ENCODE results near the gene YKT6. TPM values are rescaled to one million over a fixed set of nuclear protein-coding genes. Genes with fewer than 3 reads are reported as not detected.

The YKT6 gene
- total RNA-seq, 4 donors from 2014 or later: 46.6 to 80.1 (median 68.0) TPM

DNA sequence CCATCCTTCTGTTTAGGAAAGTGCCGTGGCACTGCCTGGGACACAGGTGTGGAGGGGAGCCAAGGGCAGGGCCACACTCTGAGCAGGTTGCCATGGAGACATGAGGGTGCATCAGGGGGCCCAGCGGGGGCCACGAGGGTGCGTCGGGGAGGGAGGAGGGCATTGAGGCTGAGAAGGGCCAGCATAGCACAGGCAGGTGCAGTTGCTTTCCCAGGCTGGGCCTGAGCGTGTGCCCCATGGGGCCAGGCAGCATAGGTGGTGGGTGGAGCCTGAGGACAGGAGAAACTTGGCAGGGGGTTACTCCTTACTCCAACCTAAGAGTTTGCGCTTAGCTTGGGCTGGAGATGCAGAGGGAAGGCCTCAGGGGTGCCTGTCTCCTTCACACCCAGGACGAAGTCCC lies 15.2 kb downstream of the YKT6 start:
- no peak overlapping the region for H3K27ac ChIP-seq
- in situ Hi-C loops (cut with MboI; ENCODE audit: low pct_ligation_motif_present in 1 of 4, low pct_unique_long_range_greater_than_20kb in 1 of 4, low sequenced_read_pairs in 3 of 4): no loop called here

GRCh38 chr7:44216521-44217222 lies 15.9 kb downstream of the YKT6 start:
- Histone ChIP-seq H3K4me3 (no peak overlapping the region), H3K4me1 (no peaks in the 10 kb centered on the region), H3K36me3 (peaks cover 0 to 11% (median 4%) of the 10 kb centered on the region in 4 donors), H3K27ac (no peak overlapping the region), H3K9me3 (no peaks in the 10 kb centered on the region), H3K27me3 (no peaks in the 10 kb centered on the region)
- TF ChIP-seq POLR2A (IDR thresholded peaks at IDR 0.05) (no peak), POLR2AphosphoS5 (IDR thresholded peaks at IDR 0.05) (no peak), EP300 (IDR thresholded peaks at IDR 0.05; ENCODE audit: low read depth) (no peak)
- TF ChIP-seq, protein P1, sequence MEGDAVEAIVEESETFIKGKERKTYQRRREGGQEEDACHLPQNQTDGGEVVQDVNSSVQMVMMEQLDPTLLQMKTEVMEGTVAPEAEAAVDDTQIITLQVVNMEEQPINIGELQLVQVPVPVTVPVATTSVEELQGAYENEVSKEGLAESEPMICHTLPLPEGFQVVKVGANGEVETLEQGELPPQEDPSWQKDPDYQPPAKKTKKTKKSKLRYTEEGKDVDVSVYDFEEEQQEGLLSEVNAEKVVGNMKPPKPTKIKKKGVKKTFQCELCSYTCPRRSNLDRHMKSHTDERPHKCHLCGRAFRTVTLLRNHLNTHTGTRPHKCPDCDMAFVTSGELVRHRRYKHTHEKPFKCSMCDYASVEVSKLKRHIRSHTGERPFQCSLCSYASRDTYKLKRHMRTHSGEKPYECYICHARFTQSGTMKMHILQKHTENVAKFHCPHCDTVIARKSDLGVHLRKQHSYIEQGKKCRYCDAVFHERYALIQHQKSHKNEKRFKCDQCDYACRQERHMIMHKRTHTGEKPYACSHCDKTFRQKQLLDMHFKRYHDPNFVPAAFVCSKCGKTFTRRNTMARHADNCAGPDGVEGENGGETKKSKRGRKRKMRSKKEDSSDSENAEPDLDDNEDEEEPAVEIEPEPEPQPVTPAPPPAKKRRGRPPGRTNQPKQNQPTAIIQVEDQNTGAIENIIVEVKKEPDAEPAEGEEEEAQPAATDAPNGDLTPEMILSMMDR (IDR thresholded peaks at IDR 0.05): no peak
- intact Hi-C loops (cut with DNase I; ENCODE audit: low total_unique reads): no loop called here
- in situ Hi-C loops (cut with MboI; ENCODE audit: low pct_ligation_motif_present in 1 of 4, low pct_unique_long_range_greater_than_20kb in 1 of 4, low sequenced_read_pairs in 3 of 4): no loop called here
- 79% methylated on average over 11 of the region's 13 CpGs; no CpG with 5 or more reads in 1 of the 2 donors for WGBS, 2 donors (ENCODE audit: low coverage in 1 of 2)
- no peak for DNase-seq

More for the DNA sequence above, 15.2 kb downstream of the YKT6 start:
- no peaks in the 10 kb centered on the region for H3K9me3 ChIP-seq
- TF ChIP-seq, protein P1 (IDR thresholded peaks at IDR 0.05): no peak
- TF ChIP-seq POLR2AphosphoS5 (IDR thresholded peaks at IDR 0.05) (no peak), POLR2A (IDR thresholded peaks at IDR 0.05) (no peak), EP300 (IDR thresholded peaks at IDR 0.05; ENCODE audit: low read depth) (no peak)
- no peak overlapping the region for H3K4me3 ChIP-seq
- no peaks in the 10 kb centered on the region for H3K4me1 ChIP-seq
- intact Hi-C loops (cut with DNase I; ENCODE audit: low total_unique reads): no loop called here
- peaks cover 0 to 18% (median 7%) of the 10 kb centered on the region in 4 donors for H3K36me3 ChIP-seq
- no peaks in the 10 kb centered on the region for H3K27me3 ChIP-seq
- 50 to 60% methylated on average over 1 to 8 of the region's 8 CpGs for WGBS, 2 donors (ENCODE audit: low coverage in 1 of 2)
- no peak for DNase-seq

GRCh38 chr7:44217223-44217714 lies 16.5 kb downstream of the YKT6 start:
- in situ Hi-C loops (cut with MboI; ENCODE audit: low pct_ligation_motif_present in 1 of 4, low pct_unique_long_range_greater_than_20kb in 1 of 4, low sequenced_read_pairs in 3 of 4): no loop called here
- WGBS, 2 donors (ENCODE audit: low coverage in 1 of 2): 86 to 88% methylated on average over 9 to 19 of the region's 19 CpGs
- no peak overlapping the region for H3K4me3 ChIP-seq
- no peaks in the 10 kb centered on the region for H3K9me3 ChIP-seq
- H3K27me3 ChIP-seq: no peaks in the 10 kb centered on the region
- DNase-seq: no peak
- intact Hi-C loops (cut with DNase I; ENCODE audit: low total_unique reads): no loop called here
- peaks cover 0 to 7% (median 3%) of the 10 kb centered on the region in 4 donors for H3K36me3 ChIP-seq
- TF ChIP-seq EP300 (IDR thresholded peaks at IDR 0.05; ENCODE audit: low read depth) (no peak), POLR2A (IDR thresholded peaks at IDR 0.05) (no peak), POLR2AphosphoS5 (IDR thresholded peaks at IDR 0.05) (no peak)
- TF ChIP-seq, protein P1 (IDR thresholded peaks at IDR 0.05): no peak
- H3K4me1 ChIP-seq: no peaks in the 10 kb centered on the region
- no peak overlapping the region for H3K27ac ChIP-seq

GRCh38 chr7:44217852-44218402 lies 17.1 kb downstream of the YKT6 start:
- intact Hi-C loops (cut with DNase I; ENCODE audit: low total_unique reads) (no loop called here), in situ Hi-C loops (cut with MboI; ENCODE audit: low pct_ligation_motif_present in 1 of 4, low pct_unique_long_range_greater_than_20kb in 1 of 4, low sequenced_read_pairs in 3 of 4) (no loop called here)
- no peaks in the 10 kb centered on the region for H3K9me3 ChIP-seq
- TF ChIP-seq POLR2AphosphoS5 (IDR thresholded peaks at IDR 0.05): no peak
- no peak for TF ChIP-seq EP300 (IDR thresholded peaks at IDR 0.05; ENCODE audit: low read depth)
- TF ChIP-seq, protein P1 (IDR thresholded peaks at IDR 0.05): no peak
- no peak for TF ChIP-seq POLR2A (IDR thresholded peaks at IDR 0.05)
- no peaks in the 10 kb centered on the region for H3K27me3 ChIP-seq
- 76 to 78% methylated on average over 5 to 17 of the region's 17 CpGs for WGBS, 2 donors (ENCODE audit: low coverage in 1 of 2)
- no peak for DNase-seq
- H3K27ac ChIP-seq: no peak overlapping the region
- no peak overlapping the region for H3K4me3 ChIP-seq
- peaks cover 0 to 4% (median 0%) of the 10 kb centered on the region in 4 donors for H3K36me3 ChIP-seq
- H3K4me1 ChIP-seq: no peaks in the 10 kb centered on the region

All from transverse colon (tissue), 4 donors.